Peyer's patch (tissue), 4 donors: ENCODE results near the gene HSP90AB1.

Experiments
- POLR2A ChIP-seq, 2 donors: fragments of 450-650 bp; IDR thresholded peaks; one replicate each; pipeline ENCODE4 v1.5.1; 2017; ENCODE audit warnings: antibody characterized with exemption in 2 of 2, mild to moderate bottlenecking in 2 of 2, moderate library complexity in 2 of 2
- TF ChIP-seq, protein P1 (sequence below), 6 experiments: fragments of 450-650 bp in 4 of 6; fragments of 200-600 bp in 2 of 6; sonication (generic) in 1 of 6; IDR thresholded peaks; one replicate each; pipeline ENCODE4 v1.5.1; 2017 to 2019; ENCODE audit warnings: antibody characterized with exemption in 6 of 6, mild to moderate bottlenecking in 3 of 6, moderate library complexity in 1 of 6

GRCh38 chr6:44301782-44302564 is 55.1 kb downstream of the HSP90AB1 start:
- no peak for TF ChIP-seq POLR2A (IDR thresholded peaks at IDR 0.05)
- TF ChIP-seq, protein P1, sequence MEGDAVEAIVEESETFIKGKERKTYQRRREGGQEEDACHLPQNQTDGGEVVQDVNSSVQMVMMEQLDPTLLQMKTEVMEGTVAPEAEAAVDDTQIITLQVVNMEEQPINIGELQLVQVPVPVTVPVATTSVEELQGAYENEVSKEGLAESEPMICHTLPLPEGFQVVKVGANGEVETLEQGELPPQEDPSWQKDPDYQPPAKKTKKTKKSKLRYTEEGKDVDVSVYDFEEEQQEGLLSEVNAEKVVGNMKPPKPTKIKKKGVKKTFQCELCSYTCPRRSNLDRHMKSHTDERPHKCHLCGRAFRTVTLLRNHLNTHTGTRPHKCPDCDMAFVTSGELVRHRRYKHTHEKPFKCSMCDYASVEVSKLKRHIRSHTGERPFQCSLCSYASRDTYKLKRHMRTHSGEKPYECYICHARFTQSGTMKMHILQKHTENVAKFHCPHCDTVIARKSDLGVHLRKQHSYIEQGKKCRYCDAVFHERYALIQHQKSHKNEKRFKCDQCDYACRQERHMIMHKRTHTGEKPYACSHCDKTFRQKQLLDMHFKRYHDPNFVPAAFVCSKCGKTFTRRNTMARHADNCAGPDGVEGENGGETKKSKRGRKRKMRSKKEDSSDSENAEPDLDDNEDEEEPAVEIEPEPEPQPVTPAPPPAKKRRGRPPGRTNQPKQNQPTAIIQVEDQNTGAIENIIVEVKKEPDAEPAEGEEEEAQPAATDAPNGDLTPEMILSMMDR (IDR thresholded peaks at IDR 0.05) = no peak
